Central memory CD4-positive, alpha-beta T cell (primary cell): ENCODE data around the gene FMO3.

ENCODE experiments used
- DNase-seq: peaks from one replicate; pipeline ENCODE4 v3.0.0; 2022
- total RNA-seq, 3 experiments: gene quantifications; one replicate each; lab custom pipeline; 2026; lab: John Stamatoyannopoulos, UW

FMO3 gene
- total RNA-seq = 0 to 0.04 (median 0) reads per million in 3 experiments

GRCh38 chr1:171090604-171091003 lies at the start of gene FMO3:
Gene FMO3 (plus strand): TSS chr1:171090905. CDS start chr1:171092659, 1,754 bp downstream.
- DNase-seq = no peak

- no peak for DNase-seq
Measured at GRCh38 chr1:171048014-171048413, 42.7 kb upstream of the FMO3 start.

DNA sequence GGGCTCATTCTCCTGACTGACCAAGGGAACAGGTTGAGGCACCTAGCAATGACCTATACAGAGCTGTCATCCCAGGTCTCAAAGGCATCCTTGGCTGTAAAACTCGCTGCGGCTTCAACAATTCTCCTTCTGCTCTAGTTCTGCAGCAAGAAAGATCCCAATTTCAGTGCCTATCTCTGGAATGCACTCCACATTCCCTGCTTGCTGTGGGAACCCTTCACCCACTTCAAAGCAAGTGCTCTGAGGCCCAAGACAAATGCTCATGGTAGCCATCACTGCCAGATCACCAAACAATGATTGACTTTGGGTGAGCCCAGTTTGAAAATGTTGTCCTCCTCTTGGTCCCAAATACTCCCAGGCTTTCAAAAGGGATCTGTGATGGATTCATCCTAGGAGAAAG lies 37.7 kb upstream of the FMO3 start:
- DNase-seq = no peak

- DNase-seq = no peak
Measured at GRCh38 chr1:171055966-171056643, 34.6 kb upstream of the FMO3 start.

GRCh38 chr1:171061425-171062143 lies 29.1 kb upstream of the FMO3 start:
- no peak for DNase-seq

DNA sequence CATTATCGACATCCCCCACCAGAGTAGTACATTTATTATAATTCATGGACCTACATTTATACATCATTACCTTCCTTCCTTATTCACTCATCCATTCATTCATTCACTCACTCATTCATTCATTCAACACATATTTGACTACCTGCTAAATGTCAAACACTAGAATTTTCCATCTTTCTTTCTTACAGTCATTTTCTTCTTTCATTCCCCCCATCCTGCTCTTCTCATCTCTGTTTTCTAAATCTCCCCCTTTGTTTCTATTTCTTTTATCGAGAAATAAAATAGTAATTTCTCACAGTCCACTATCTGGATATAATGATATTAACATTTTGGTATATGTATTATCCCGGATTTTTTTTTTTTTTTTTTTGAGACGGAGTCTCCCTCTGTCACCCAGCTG lies 27.8 kb upstream of the FMO3 start:
- no peak for DNase-seq

- DNase-seq = no peak
Measured at GRCh38 chr1:171075041-171075440, 15.7 kb upstream of the FMO3 start.

DNA sequence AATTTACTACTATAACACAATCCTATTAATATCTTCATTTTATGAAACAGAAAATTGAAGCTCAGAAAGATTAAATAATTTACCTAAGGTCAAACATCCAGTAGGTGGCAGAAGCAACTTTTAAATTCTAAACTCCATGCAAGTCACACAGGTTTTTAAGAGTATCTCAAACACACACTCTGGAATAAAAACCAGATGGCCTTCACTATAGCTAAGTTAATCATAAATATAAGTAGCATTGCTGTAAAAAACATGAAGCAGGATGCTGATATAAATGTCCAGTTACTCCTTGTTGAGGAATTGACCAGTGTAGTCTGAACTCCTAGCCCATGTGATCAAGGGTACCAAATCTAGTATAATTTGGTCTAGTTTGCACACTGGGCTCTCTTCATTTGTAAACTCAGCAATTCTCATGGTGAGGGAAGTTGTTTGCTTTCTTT lies 9.4 kb upstream of the FMO3 start:
- DNase-seq = no peak

DNA sequence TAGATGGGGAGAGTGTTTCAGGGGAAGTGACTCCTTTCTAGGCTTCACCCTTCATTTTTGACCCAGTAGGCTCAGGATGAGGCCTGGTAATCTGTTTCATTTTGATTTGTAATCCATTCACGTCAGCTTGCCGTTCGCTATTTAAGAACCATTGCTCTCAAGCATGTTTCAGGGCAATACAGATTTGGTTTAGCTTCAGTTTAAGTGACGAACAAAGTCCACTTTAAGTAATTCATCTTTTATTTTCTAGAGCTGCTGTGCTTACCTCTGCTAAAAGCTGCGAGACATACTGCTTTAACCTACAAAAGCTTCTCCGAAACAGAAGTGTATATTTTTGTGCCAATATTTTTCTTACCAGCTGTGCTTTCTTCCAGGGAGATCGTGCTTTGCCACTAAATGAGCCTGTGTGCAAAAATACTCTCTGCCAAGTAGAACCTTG lies 8.9 kb upstream of the FMO3 start:
- DNase-seq = no peak

DNA sequence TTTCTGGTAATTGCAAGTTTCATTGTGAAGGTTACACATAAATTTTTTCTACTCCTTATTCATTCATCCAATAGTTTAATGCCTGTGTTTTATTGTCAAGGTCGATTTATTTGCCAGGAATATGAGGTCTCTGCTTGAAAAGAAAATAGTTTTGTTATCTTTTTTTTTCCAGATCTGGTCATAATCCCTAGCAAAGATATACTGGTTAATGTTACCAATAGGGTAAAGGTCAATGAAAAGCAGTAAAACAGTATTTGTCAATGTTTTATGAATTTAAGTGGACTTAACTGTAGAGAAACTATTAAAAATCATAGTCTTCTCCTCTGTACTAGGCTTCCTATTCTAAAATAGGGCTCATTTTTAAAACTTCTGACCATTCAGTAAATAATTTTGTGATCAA lies 8.1 kb upstream of the FMO3 start:
- DNase-seq = no peak

DNA sequence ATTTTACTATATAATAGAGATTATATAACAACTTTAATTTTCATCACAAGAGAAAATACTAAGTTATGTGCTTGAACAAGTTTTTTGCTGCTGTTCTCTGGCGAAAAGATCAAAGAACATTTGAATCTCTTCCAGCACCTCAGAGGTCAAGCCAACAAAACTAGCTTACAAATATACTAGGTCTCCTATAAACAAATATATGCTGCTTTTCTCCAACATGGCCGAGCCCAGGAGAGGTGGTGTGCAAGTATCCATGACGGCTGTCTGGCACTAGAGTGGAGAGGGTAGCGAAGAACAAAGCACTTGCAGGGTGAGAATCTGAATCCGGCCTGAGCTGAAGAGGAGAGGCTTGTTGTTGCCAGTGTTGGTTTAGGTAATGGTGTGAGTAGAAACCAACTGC lies 7.5 kb upstream of the FMO3 start:
- no peak for DNase-seq

DNA sequence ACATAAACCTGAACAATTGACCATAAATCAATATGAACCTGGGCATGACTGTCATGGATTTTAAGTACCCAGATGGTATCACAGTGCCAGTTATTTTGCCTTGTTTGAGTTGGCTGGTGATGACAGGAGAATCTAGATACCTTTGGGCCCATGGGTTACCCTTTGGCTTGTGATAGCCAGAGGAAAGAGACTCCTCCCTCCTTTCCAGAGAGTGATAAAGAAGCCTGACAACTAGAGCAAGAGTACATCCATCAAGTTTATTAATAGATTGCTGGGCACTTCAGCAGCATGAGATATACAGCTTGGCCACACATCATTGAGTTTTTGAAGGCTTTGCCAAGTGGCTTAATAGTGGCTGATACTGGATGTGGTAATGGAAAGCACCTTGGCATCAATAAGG lies 6.6 kb upstream of the FMO3 start:
- DNase-seq = no peak

GRCh38 chr1:171084870-171085269 lies 5.8 kb upstream of the FMO3 start:
- DNase-seq = no peak

- no peak for DNase-seq
Measured at GRCh38 chr1:171087896-171088295, 2.8 kb upstream of the FMO3 start.

DNA sequence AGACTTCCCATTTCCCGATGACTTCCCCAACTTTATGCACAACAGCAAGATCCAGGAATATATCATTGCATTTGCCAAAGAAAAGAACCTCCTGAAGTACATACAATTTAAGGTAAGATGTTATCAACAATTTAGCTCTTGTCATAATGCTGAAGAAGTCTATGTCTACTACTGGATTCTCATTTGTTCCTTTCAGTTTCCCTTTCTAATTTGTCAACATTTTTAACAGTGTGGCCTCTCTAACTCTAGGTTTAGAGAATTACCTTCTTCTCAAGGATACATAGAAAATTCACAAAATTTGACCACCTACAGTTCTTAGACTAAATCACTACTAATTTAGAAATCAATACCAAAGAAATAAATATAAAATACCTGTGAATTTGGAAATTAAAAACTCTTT lies 13.2 kb downstream of the FMO3 start:
- DNase-seq = no peak

GRCh38 chr1:171107262-171107940 lies 16.7 kb downstream of the FMO3 start:
- DNase-seq = no peak

- DNase-seq = no peak
Measured at GRCh38 chr1:171107969-171108368, 17.3 kb downstream of the FMO3 start.

DNA sequence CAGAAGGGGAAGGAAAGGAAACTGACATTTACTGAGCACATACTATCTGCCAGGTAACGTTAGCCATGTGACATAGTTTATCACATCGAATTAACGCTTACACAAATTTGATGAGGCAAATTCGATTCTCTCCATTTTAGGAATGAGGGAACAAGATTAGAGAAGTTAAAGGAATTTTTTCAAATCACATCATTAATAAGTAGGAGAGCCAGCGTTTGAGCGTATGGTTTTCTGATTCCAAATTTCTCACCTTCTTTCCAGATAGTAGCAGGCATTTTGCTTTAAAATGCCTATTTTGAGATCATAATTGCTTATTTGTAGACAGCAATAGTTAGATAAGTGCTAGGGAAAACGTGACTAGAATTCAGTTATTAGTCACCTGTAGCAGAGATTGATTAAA lies 19.3 kb downstream of the FMO3 start:
- no peak for DNase-seq

- no peak for DNase-seq
Measured at GRCh38 chr1:171110621-171111326, 20.1 kb downstream of the FMO3 start.

DNA sequence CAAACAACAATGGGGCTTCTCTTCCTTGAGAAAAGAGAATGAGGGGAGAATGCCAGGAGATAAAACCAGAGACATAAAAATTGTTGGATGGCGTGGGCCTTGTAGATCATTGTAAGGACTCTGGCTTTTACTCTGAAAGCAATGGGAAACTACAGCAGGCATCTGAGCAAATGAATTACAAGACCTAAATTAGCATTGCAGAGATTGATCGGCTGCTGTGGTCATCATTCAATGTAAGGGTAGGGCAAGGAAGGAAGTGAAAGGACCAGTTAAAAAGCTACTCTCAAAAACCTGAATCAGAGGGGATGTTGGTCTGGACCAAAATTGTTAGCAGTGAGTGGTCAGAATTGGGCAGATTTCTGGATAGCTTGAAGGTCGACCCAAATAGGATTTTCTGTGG lies 21.4 kb downstream of the FMO3 start:
- DNase-seq = no peak

DNA sequence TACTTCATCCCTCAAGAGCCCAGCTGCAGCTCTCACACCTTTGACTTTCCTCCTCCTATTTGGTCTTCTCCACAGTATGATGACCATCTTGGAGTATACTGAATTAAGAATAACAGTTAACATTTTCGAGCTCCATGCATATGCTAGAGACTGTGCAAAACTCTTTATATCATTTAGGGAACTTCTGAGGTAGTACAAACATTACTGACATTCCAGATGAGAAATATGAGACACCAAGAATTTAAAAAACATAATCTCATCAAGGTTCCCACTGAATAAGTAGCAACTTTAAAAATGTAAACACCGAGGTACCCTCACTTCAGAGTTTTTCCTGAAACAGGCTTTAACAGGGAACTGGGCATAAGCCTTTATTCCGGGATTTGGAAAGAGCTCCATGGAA lies 22.7 kb downstream of the FMO3 start:
- DNase-seq = no peak

DNA sequence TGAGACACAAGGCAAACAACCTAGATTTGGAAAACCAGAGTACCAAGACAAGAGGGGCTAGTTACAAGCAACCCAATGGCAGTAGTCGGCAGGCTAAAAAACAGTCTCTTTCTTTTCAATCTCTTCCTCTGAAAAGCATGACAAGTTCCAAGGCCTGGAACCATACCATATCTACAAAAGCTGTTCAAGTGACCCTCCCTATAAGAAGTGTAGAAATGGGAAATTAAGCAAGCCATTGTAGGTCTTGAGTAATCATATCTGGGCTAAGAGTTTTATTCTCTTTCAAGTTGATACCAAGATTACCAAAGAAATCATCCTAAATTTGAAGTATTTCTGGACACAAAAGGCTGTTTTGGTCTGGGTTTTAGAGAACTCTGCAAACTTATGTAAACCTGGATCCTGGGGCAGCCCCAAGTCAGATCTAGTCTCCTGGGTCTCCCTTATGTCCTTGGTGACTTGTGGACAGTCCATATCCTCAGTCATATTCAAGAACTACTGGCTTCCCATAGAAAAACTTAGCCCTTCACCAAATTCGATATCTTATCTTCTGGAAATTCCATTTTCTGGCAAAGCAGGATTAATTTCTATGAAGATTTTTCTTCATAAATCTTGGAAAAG lies 24.7 kb downstream of the FMO3 start:
- no peak for DNase-seq

- DNase-seq = no peak
Measured at GRCh38 chr1:171116676-171117075, 26.0 kb downstream of the FMO3 start.
